Motor neuron (in vitro differentiated cells): Measurements from ENCODE around the gene AHRR. TPM values are rescaled to one million over a fixed set of nuclear protein-coding genes. Genes with fewer than 3 reads are reported as not detected.
A peak's percentile ranks its signal among the peaks of the same experiment; 100 is the strongest.

Experiments used
- ATAC-seq, 8 experiments: fragments of 200-7000 bp; cut with Tn5 transposase; replicated peaks in 6 of 8; 2 replicates each; pipeline ENCODE4 v1.8.0; 2021; ENCODE audit warnings: mild to moderate bottlenecking in 8 of 8, moderate library complexity in 8 of 8
- H3K27ac ChIP-seq, 2 donors: fragments of 250-450 bp; sonication (Bioruptor Pico); 2 replicates each; pipeline ENCODE4 v1.9.0; 2021; ENCODE audit warnings: antibody characterized with exemption in 2 of 2, mild to moderate bottlenecking in 2 of 2, moderate library complexity in 1 of 2
- H3K4me1 ChIP-seq, 2 donors: fragments of 250-450 bp; sonication (Bioruptor Pico); replicated peaks in 1 of 2; 2 replicates each; pipeline ENCODE4 v1.6.1; 2021; ENCODE audit warnings: antibody characterized with exemption in 2 of 2, mild to moderate bottlenecking in 2 of 2, moderate library complexity in 1 of 2
- H3K4me3 ChIP-seq, 5 donors: fragments of 250-450 bp; sonication (Bioruptor Pico); 2 replicates each; pipeline ENCODE4 v1.9.0; 2021; ENCODE audit warnings: antibody characterized with exemption in 5 of 5, mild to moderate bottlenecking in 5 of 5, moderate library complexity in 4 of 5
- WGBS, 10 experiments: fragments of 450-650 bp; shearing (Covaris generic); methylation state at CpG; one replicate each; pipeline ENCODE4 v1.0.0; 2022; 5-methylcytosine and 5-hydroxymethylcytosine counted together
- in situ Hi-C, 9 experiments: fragments of 400-800 bp; cut with MboI; loops; one replicate each; pipeline ENCODE4 v1.15.0; 2021; ENCODE audit warnings: low sequenced_read_pairs in 9 of 9, low pct_unique_long_range_greater_than_20kb in 2 of 9; ENCODE audit not compliant: unreplicated experiment in 9 of 9
- total RNA-seq, 8 experiments: library from RNA; unstranded; fragments of 300-600 nt; gene quantifications; 2 replicates each; pipeline versions ENCODE4 v1.2.3 to v1.2.4, GENCODE V29; 2022

The AHRR gene
- total RNA-seq, 8 experiments from 2014 or later = 1.1 to 24.0 (median 1.6) TPM

- Histone ChIP-seq H3K27ac (no peak overlapping the region), H3K4me1 (peaks cover 9 to 14% of the 10 kb centered on the region in 2 donors), H3K4me3 (no peak overlapping the region)
- in situ Hi-C loops = no loop called here
- ATAC-seq = no peak
- 23 to 63% (median 56%) methylated on average over 2 to 21 of the region's 24 CpGs; no CpG with 5 or more reads in 2 of the 10 experiments for WGBS, 10 experiments
Measured at GRCh38 chr5:346229-346935, 24.9 kb downstream of the AHRR start.

GRCh38 chr5:347712-348284 is 26.3 kb downstream of the AHRR start:
- H3K27ac ChIP-seq = no peak overlapping the region
- no peak for ATAC-seq
- in situ Hi-C loops = no loop called here
- WGBS, 10 experiments = 73 to 100% (median 95%) methylated on average over 1 to 5 of the region's 10 CpGs; no CpG with 5 or more reads in 6 of the 10 experiments
- peaks cover 9 to 14% of the 10 kb centered on the region in 2 donors for H3K4me1 ChIP-seq
- H3K4me3 ChIP-seq = no peak overlapping the region

GRCh38 chr5:348726-349125 is 27.2 kb downstream of the AHRR start:
- 33 to 100% (median 79%) methylated on average over 1 to 5 of the region's 5 CpGs; no CpG with 5 or more reads in 3 of the 10 experiments for WGBS, 10 experiments

GRCh38 chr5:350355-350754 is 28.8 kb downstream of the AHRR start:
- H3K4me1 ChIP-seq = peaks cover 6 to 14% of the 10 kb centered on the region in 2 donors
- in situ Hi-C loops = no loop called here
- ATAC-seq = no peak
- H3K27ac ChIP-seq = no peak overlapping the region
- no peak overlapping the region for H3K4me3 ChIP-seq
- WGBS, 10 experiments = 63 to 100% (median 83%) methylated on average over 2 to 6 of the region's 9 CpGs; no CpG with 5 or more reads in 1 of the 10 experiments

More at GRCh38 chr5:348726-349125, 27.2 kb downstream of the AHRR start:
- ATAC-seq = no peak
- no peak overlapping the region for H3K4me3 ChIP-seq
- in situ Hi-C loops = no loop called here
- H3K4me1 ChIP-seq = peaks cover 9 to 14% of the 10 kb centered on the region in 2 donors
- H3K27ac ChIP-seq = no peak overlapping the region

GRCh38 chr5:351084-351920 is 29.8 kb downstream of the AHRR start:
- no peak overlapping the region for H3K27ac ChIP-seq
- WGBS, 10 experiments = 89 to 100% (median 93%) methylated on average over 1 to 13 of the region's 19 CpGs
- peaks cover 5% of the 10 kb centered on the region in 2 donors for H3K4me1 ChIP-seq
- in situ Hi-C loops = no loop called here
- no peak for ATAC-seq
- H3K4me3 ChIP-seq = no peak overlapping the region

DNA sequence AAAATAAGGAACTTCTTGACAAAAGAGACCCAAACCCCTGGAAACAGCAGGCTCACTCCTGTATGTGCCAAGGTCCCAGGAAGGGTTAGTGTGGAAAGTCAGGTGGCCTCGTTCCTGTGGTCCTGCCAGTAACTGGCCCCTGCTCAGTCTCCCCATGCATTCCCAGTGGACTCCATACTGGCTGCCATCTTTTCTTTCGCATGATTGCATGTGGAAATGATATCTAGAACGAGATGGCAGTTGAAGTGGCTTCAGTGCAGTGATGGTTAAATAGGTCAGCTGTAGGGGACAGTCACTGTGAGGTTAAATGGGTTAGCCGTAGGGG is 30.4 kb downstream of the AHRR start:
- H3K4me3 ChIP-seq = no peak overlapping the region
- in situ Hi-C loops = no loop called here
- WGBS, 10 experiments = 70 to 100% (median 80%) methylated on average over 1 to 4 of the region's 4 CpGs; no CpG with 5 or more reads in 6 of the 10 experiments
- no peak for ATAC-seq
- H3K4me1 ChIP-seq = no peaks in the 10 kb centered on the region
- H3K27ac ChIP-seq = no peak overlapping the region

GRCh38 chr5:352639-353611 is 31.4 kb downstream of the AHRR start:
- Histone ChIP-seq H3K27ac (no peak overlapping the region), H3K4me1 (no peaks in the 10 kb centered on the region), H3K4me3 (no peak overlapping the region)
- ATAC-seq = peak in 5 of 8 experiments; percentile 28 to 68 (median 37)
- in situ Hi-C loops = no loop called here
- 20 to 90% (median 80%) methylated on average over 1 to 6 of the region's 22 CpGs; no CpG with 5 or more reads in 4 of the 10 experiments for WGBS, 10 experiments

- Histone ChIP-seq H3K4me3 (no peak overlapping the region), H3K27ac (no peak overlapping the region), H3K4me1 (no peaks in the 10 kb centered on the region)
- ATAC-seq = peak in 3 of 8 experiments; percentile 29 to 47 (median 34)
- WGBS, 10 experiments = 80 to 100% (median 93%) methylated on average over 1 to 10 of the region's 30 CpGs; no CpG with 5 or more reads in 5 of the 10 experiments
- in situ Hi-C loops = no loop called here
Measured at GRCh38 chr5:353612-354580, 32.4 kb downstream of the AHRR start.

GRCh38 chr5:354581-355378 is 33.3 kb downstream of the AHRR start:
- H3K27ac ChIP-seq = no peak overlapping the region
- 70 to 100% (median 95%) methylated on average over 2 to 4 of the region's 23 CpGs; no CpG with 5 or more reads in 7 of the 10 experiments for WGBS, 10 experiments
- no peak overlapping the region for H3K4me3 ChIP-seq
- H3K4me1 ChIP-seq = no peaks in the 10 kb centered on the region
- peak in 2 of 8 experiments; percentile 17 to 27 for ATAC-seq
- in situ Hi-C loops = no loop called here

GRCh38 chr5:355379-355935 is 33.9 kb downstream of the AHRR start:
- WGBS, 10 experiments = 50 to 100% (median 71%) methylated on average over 3 to 5 of the region's 19 CpGs; no CpG with 5 or more reads in 7 of the 10 experiments
- no peaks in the 10 kb centered on the region for H3K4me1 ChIP-seq
- in situ Hi-C loops = no loop called here
- ATAC-seq = no peak
- no peak overlapping the region for H3K27ac ChIP-seq
- no peak overlapping the region for H3K4me3 ChIP-seq

DNA sequence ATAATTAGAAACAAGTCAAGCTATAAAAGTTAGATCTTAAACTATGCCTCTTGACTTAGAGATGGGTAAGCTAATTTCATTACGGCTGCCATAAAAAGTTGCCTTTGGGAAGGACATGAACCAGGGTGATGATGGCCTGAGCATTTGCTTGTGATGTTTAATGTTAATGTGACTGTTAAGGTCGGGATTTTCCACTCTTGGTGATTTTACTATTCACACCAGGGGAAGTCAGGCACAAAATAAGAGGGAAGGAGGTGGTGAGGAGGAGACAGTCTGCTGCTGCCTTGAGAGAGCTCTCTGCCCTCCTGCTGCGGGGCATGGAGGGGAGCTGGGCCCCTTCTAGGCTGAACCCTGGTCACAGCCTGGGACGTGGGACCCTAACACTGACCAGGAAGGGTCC is 34.4 kb downstream of the AHRR start:
- WGBS, 10 experiments = 43 to 71% (median 60%) methylated on average over 1 to 3 of the region's 4 CpGs; no CpG with 5 or more reads in 5 of the 10 experiments

More for the DNA sequence above, 34.4 kb downstream of the AHRR start:
- Histone ChIP-seq H3K4me3 (no peak overlapping the region), H3K4me1 (no peaks in the 10 kb centered on the region), H3K27ac (no peak overlapping the region)
- no peak for ATAC-seq
- in situ Hi-C loops = no loop called here
